Lower leg skin (tissue), 3 donors: ENCODE measurements around the gene EXO1.

ENCODE experiments used
- POLR2A ChIP-seq, 2 donors: fragments of 450-650 bp; IDR thresholded peaks; one replicate each; pipeline ENCODE4 v1.6.1; 2016 to 2017; ENCODE audit warnings: antibody characterized with exemption in 2 of 2, mild to moderate bottlenecking in 1 of 2, moderate library complexity in 1 of 2
- TF ChIP-seq, protein P1 (sequence below), 3 donors: fragments of 450-650 bp; IDR thresholded peaks; one replicate each; pipeline ENCODE4 v1.5.1; 2016; ENCODE audit warnings: antibody characterized with exemption in 3 of 3, mild to moderate bottlenecking in 3 of 3, moderate library complexity in 2 of 3

DNA sequence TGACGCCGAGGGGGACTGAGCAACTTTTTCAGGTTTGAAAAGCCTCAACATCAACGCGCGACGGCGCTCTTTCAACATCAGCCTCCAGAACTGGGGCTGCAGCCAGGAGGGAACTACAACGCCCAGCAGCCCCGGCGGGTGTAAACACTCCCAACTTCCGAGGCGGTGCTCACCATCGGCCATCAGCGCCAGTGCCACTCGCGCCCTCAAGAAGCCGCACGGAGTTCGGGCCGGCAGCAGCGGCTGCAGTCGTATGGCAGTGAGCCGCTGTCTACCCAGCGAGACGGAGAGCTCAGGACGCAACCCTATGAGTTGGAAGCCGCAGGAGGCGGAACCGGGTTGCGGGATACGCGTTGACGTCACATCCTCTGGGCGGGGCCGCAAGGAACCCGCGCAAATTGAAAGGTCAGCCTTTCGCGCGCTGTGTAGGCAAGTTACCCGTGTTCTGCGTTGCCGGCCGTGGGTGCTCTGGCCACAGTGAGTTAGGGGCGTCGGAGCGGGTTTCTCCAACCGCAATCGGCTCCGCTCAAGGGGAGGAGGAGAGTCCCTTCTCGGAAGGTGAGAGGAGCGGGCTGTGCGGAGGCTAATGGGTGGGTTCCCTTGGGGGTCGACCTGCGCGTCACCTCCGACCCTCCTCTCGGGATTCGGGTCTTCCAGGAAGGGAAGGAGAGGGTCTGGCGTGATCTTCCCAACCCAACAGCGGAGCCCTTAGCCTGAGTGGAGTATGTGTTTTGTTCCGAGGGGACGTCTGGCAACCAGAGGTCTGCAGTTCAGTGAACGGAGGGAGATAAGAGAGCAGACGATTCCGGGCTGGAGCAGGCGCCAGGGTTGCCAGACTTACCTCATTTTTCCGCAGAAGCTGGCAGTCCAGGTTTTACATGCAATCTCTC lies at the start of gene EXO1:
- TF ChIP-seq, protein P1, sequence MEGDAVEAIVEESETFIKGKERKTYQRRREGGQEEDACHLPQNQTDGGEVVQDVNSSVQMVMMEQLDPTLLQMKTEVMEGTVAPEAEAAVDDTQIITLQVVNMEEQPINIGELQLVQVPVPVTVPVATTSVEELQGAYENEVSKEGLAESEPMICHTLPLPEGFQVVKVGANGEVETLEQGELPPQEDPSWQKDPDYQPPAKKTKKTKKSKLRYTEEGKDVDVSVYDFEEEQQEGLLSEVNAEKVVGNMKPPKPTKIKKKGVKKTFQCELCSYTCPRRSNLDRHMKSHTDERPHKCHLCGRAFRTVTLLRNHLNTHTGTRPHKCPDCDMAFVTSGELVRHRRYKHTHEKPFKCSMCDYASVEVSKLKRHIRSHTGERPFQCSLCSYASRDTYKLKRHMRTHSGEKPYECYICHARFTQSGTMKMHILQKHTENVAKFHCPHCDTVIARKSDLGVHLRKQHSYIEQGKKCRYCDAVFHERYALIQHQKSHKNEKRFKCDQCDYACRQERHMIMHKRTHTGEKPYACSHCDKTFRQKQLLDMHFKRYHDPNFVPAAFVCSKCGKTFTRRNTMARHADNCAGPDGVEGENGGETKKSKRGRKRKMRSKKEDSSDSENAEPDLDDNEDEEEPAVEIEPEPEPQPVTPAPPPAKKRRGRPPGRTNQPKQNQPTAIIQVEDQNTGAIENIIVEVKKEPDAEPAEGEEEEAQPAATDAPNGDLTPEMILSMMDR (IDR thresholded peaks at IDR 0.05): no peak
- TF ChIP-seq POLR2A (IDR thresholded peaks at IDR 0.05): no peak
